Panc1 (cell line): Measurements from ENCODE around the gene HSDL1. TPM values are rescaled to one million over a fixed set of nuclear protein-coding genes. Genes with fewer than 3 reads are reported as not detected.

ENCODE experiments used
- ATAC-seq: fragments of 200-7000 bp; cut with Tn5 transposase; 2 replicates; pipeline ENCODE4 v1.9.1; 2020; ENCODE audit warnings: mild to moderate bottlenecking, moderate library complexity
- BruUV-seq: library from RNA; stranded (reverse); fragments of 400-500 nt; replicated peaks from 2 replicates; lab custom pipeline; 2021; lab: Mats Ljungman, UMichigan
- CTCF ChIA-PET: fragments of 300-600 bp; sonication (Branson Sonifier 250); formaldehyde crosslinking; loops from one replicate; lab custom pipeline; 2022; ENCODE audit warnings: antibody characterized with exemption; lab: Charles Lee
- POLR2A ChIA-PET: fragments of 300-600 bp; sonication (Branson Sonifier 250); formaldehyde crosslinking; loops from one replicate; lab custom pipeline; 2022; ENCODE audit warnings: antibody characterized with exemption; lab: Charles Lee
- DNase-seq: peaks from one replicate; pipeline ENCODE4 v3.0.0-alpha.2; 2010; ENCODE audit warnings: low read depth, low spot score
- H3K27ac ChIP-seq: 2 replicates; pipeline ENCODE4 v1.5.1; 2011; ENCODE audit warnings: mild to moderate bottlenecking, low read length, inconsistent platforms
- H3K27me3 ChIP-seq: fragments of 200-500 bp; sonication (Bioruptor generic); 2 replicates; pipeline ENCODE4 v1.6.0; 2014; ENCODE audit warnings: low read length, inconsistent platforms; ENCODE audit not compliant: control insufficient read depth, insufficient read depth
- H3K36me3 ChIP-seq: fragments of 200-500 bp; sonication (Bioruptor generic); 2 replicates; pipeline ENCODE4 v1.5.1; 2014; ENCODE audit warnings: inconsistent platforms, mild to moderate bottlenecking, low read length, moderate library complexity; ENCODE audit not compliant: control insufficient read depth, insufficient read depth
- H3K4me1 ChIP-seq: 2 replicates; pipeline ENCODE4 v1.5.1; 2011; ENCODE audit warnings: inconsistent platforms, mild to moderate bottlenecking, low read length, moderate library complexity; ENCODE audit not compliant: control insufficient read depth, insufficient read depth
- H3K4me3 ChIP-seq, 2 experiments: 2 replicates each; pipeline ENCODE4 v1.5.1; 2011 to 2012; ENCODE audit warnings: low read depth in 2 of 2, low read length in 2 of 2, mild to moderate bottlenecking in 2 of 2, inconsistent platforms in 1 of 2, moderate library complexity in 1 of 2
- H3K9me3 ChIP-seq: fragments of 200-500 bp; sonication (Bioruptor generic); 2 replicates; pipeline ENCODE4 v1.5.1; 2014; ENCODE audit warnings: low read depth, mild to moderate bottlenecking, inconsistent platforms, low read length, moderate library complexity; ENCODE audit not compliant: control insufficient read depth, insufficient read depth
- POLR2AphosphoS5 ChIP-seq: IDR thresholded peaks from 2 replicates; pipeline ENCODE4 v1.6.1; 2012; ENCODE audit warnings: mild to moderate bottlenecking, low read depth, low read length, moderate library complexity
- SIN3A ChIP-seq: IDR thresholded peaks from 2 replicates; pipeline ENCODE4 v1.6.1; 2012; ENCODE audit warnings: low read depth, mild to moderate bottlenecking, low read length, moderate library complexity, borderline replicate concordance; ENCODE audit not compliant: insufficient read depth
- TCF7L2 ChIP-seq: IDR thresholded peaks from 2 replicates; pipeline ENCODE4 v1.6.1; 2011; ENCODE audit warnings: mild to moderate bottlenecking, low read depth, low read length, inconsistent platforms
- in situ Hi-C: cut with HindIII; loops from 2 replicates; pipeline ENCODE4 v1.10.0; 2016; ENCODE audit warnings: low sequenced_read_pairs, low pct_unique_long_range_greater_than_20kb
- intact Hi-C: fragments of 100-400 bp; cut with micrococcal nuclease; formaldehyde crosslinking; loops from one replicate; pipeline ENCODE4 v1.10.0; 2022; ENCODE audit not compliant: unreplicated experiment
- total RNA-seq: library from RNA; stranded (reverse); gene quantifications from one replicate; pipeline ENCODE4 v1.2.1, GENCODE V29; 2021; ENCODE audit not compliant: unreplicated experiment
- TF ChIP-seq, protein P1 (sequence below), 2 experiments: IDR thresholded peaks; 2 replicates each; pipeline ENCODE4 v1.6.1; 2011 to 2012; ENCODE audit warnings: low read depth in 2 of 2, control low read depth in 1 of 2, low read length in 1 of 2, mild to moderate bottlenecking in 1 of 2, moderate library complexity in 1 of 2; ENCODE audit not compliant: insufficient read depth in 1 of 2
- TF ChIP-seq, protein P2 (sequence below): fragments of 450-650 bp; IDR thresholded peaks from 2 replicates; pipeline ENCODE4 v1.5.1; 2017; ENCODE audit warnings: mild to moderate bottlenecking

Gene HSDL1
- total RNA-seq, 1 experiment from 2014 or later = 24.6 TPM

DNA sequence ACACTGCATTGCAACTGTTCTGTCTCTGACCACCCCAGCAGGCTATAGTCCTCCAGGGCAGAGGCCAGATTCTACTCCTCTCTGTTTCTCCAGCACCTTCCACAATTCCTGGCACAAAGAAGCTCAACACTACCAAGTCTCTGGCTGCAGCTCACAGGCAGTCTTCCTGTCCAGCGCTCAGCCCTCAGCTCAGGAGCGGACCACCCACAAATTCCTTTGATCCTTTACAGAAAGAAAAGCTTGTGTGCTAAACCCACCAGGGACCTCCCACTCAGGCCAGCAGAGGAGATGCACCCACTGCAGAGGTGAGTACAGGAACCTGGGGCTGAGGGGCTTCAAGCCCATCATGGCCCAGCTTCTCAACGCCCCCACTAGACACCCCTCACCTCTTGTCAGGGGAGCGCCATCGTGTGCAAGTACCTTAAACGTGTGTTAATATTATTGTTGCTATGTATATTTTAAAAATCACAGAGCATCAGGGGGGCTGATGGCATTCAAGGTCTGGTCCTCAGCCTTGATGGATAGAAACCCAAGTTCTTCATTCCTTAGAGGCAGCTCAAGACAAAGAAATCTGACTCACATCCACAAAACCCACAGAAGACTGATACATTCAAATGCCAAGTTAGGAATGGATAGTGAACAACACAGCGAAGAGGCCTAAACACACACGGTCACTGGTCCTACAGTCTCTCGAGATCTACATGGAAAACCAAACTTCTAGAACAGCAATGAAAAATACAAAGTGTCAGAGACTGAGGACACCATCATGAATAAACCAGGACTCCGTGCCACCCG lies 8.4 kb downstream of the HSDL1 start:
- in situ Hi-C loops = no loop called here
- ATAC-seq (no peak), DNase-seq (no peak)
- Histone ChIP-seq H3K4me3 (no peak overlapping the region), H3K36me3 (no peaks in the 10 kb centered on the region), H3K27me3 (no peaks in the 10 kb centered on the region), H3K27ac (no peak overlapping the region), H3K9me3 (no peaks in the 10 kb centered on the region), H3K4me1 (no peaks in the 10 kb centered on the region; the same call in 1 of the 2 replicates)
- TF ChIP-seq POLR2AphosphoS5 (no peak), TCF7L2 (no peak), SIN3A (no peak)
- TF ChIP-seq, protein P1, sequence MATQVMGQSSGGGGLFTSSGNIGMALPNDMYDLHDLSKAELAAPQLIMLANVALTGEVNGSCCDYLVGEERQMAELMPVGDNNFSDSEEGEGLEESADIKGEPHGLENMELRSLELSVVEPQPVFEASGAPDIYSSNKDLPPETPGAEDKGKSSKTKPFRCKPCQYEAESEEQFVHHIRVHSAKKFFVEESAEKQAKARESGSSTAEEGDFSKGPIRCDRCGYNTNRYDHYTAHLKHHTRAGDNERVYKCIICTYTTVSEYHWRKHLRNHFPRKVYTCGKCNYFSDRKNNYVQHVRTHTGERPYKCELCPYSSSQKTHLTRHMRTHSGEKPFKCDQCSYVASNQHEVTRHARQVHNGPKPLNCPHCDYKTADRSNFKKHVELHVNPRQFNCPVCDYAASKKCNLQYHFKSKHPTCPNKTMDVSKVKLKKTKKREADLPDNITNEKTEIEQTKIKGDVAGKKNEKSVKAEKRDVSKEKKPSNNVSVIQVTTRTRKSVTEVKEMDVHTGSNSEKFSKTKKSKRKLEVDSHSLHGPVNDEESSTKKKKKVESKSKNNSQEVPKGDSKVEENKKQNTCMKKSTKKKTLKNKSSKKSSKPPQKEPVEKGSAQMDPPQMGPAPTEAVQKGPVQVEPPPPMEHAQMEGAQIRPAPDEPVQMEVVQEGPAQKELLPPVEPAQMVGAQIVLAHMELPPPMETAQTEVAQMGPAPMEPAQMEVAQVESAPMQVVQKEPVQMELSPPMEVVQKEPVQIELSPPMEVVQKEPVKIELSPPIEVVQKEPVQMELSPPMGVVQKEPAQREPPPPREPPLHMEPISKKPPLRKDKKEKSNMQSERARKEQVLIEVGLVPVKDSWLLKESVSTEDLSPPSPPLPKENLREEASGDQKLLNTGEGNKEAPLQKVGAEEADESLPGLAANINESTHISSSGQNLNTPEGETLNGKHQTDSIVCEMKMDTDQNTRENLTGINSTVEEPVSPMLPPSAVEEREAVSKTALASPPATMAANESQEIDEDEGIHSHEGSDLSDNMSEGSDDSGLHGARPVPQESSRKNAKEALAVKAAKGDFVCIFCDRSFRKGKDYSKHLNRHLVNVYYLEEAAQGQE (IDR thresholded peaks at IDR 0.05; ENCODE audit: insufficient read depth in 1 of 2, low read depth in 2 of 2, low read length in 1 of 2) = no peak
- TF ChIP-seq, protein P2, sequence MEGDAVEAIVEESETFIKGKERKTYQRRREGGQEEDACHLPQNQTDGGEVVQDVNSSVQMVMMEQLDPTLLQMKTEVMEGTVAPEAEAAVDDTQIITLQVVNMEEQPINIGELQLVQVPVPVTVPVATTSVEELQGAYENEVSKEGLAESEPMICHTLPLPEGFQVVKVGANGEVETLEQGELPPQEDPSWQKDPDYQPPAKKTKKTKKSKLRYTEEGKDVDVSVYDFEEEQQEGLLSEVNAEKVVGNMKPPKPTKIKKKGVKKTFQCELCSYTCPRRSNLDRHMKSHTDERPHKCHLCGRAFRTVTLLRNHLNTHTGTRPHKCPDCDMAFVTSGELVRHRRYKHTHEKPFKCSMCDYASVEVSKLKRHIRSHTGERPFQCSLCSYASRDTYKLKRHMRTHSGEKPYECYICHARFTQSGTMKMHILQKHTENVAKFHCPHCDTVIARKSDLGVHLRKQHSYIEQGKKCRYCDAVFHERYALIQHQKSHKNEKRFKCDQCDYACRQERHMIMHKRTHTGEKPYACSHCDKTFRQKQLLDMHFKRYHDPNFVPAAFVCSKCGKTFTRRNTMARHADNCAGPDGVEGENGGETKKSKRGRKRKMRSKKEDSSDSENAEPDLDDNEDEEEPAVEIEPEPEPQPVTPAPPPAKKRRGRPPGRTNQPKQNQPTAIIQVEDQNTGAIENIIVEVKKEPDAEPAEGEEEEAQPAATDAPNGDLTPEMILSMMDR = no peak
- POLR2A ChIA-PET = no interaction called here
- CTCF ChIA-PET = no interaction called here
- no TSS peak for BruUV-seq
- intact Hi-C loops = no loop called here

DNA sequence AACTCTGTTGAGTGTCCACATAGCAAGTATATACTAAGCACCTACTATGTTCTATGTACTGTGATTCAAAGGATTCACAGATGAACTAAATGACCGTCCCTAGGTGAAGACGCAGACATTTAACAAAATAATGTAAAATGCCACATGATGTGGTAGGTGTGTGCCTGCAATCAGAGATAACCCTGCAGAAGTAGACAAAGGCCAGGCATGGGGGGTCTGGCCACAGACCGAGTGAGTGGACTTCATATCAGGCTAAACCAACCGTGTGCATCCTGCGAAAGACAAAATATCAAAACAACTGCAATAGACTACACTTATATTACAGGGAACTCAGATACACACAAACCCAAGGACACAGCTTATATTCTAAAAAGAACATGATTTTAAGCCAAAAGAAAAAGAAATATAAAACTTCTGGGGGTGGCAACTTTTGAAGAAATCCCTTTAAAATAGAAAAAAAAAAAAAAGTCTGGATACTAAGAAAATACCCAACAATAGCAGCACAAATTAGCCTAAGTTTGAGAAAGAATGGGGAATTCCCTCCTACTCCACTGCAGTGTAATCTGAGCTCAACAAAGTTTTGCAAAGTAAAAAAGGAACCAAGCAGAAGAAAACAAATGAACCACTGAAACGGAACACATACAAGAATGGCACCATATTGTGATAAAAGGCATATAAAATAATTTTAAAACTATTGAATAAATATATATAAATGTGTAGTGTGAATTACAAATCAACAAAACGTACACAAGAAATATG lies 12.3 kb downstream of the HSDL1 start:
- Histone ChIP-seq H3K4me3 (no peak overlapping the region), H3K36me3 (no peaks in the 10 kb centered on the region), H3K27ac (no peak overlapping the region), H3K9me3 (no peaks in the 10 kb centered on the region), H3K27me3 (no peaks in the 10 kb centered on the region), H3K4me1 (no peaks in the 10 kb centered on the region)
- intact Hi-C loops = no loop called here
- ChIA-PET CTCF (no interaction called here), POLR2A (no interaction called here)
- BruUV-seq = no TSS peak
- DNase-seq (no peak), ATAC-seq (no peak)
- in situ Hi-C loops = no loop called here
- TF ChIP-seq POLR2AphosphoS5 (no peak), TCF7L2 (no peak), SIN3A (no peak)
- TF ChIP-seq, protein P2 = no peak
- TF ChIP-seq, protein P1 (IDR thresholded peaks at IDR 0.05; ENCODE audit: insufficient read depth in 1 of 2, low read depth in 2 of 2, low read length in 1 of 2) = no peak
